ENCODE measurements around the gene CDH3. TPM values are rescaled to one million over a fixed set of nuclear protein-coding genes. Genes with fewer than 3 reads are reported as not detected.

The CDH3 gene
- 2.5 and 3.6 TPM in 2 replicates for total RNA-seq
- long read RNA-seq, result 0 reads

DNA sequence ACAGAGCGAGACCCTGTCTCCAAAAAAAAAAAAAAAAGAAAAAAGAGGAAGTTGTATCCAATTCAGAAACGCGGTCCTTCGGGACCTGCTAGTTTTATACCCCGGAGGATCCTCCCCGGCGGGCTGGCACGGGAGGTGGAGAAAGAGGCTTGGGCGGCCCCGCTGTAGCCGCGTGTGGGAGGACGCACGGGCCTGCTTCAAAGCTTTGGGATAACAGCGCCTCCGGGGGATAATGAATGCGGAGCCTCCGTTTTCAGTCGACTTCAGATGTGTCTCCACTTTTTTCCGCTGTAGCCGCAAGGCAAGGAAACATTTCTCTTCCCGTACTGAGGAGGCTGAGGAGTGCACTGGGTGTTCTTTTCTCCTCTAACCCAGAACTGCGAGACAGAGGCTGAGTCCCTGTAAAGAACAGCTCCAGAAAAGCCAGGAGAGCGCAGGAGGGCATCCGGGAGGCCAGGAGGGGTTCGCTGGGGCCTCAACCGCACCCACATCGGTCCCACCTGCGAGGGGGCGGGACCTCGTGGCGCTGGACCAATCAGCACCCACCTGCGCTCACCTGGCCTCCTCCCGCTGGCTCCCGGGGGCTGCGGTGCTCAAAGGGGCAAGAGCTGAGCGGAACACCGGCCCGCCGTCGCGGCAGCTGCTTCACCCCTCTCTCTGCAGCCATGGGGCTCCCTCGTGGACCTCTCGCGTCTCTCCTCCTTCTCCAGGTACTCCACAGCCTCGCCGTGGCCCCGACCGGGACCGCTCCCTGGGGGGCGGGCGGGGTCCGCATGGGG, at the start of gene CDH3:
Gene CDH3, plus strand, starts transcription at position 596 of the 779 bp plus-strand sequence. Its CDS starts 70 bp downstream, at position 666.
- no peaks in the 10 kb centered on the region for H3K27me3 Mint-ChIP-seq (ENCODE audit: unreplicated experiment)
- H3K4me1 Mint-ChIP-seq (ENCODE audit: unreplicated experiment), result peaks cover 29% of the 10 kb centered on the region
- no peak within 1 kb of the TSS for H3K27ac Mint-ChIP-seq (ENCODE audit: unreplicated experiment)
- no peak for DNase-seq (ENCODE audit: extremely low spot score, unreplicated experiment)
- peak within 1 kb of the TSS; percentile 68 for H3K4me3 Mint-ChIP-seq (ENCODE audit: unreplicated experiment)
- no peak for TF ChIP-seq CTCF (IDR thresholded peaks at IDR 0.05)
- no peaks in the 10 kb centered on the region for H3K36me3 Mint-ChIP-seq (ENCODE audit: unreplicated experiment)
- H3K9me3 Mint-ChIP-seq (ENCODE audit: unreplicated experiment), result no peaks in the 10 kb centered on the region

GRCh38 chr16:68596266-68596665, 48.8 kb upstream of the CDH3 start:
- Mint-ChIP-seq H3K4me1 (ENCODE audit: unreplicated experiment) (no peaks in the 10 kb centered on the region), H3K27me3 (ENCODE audit: unreplicated experiment) (peaks cover 4% of the 10 kb centered on the region)

GRCh38 chr16:68599586-68599985, 45.5 kb upstream of the CDH3 start:
- no peak overlapping the region for H3K27ac Mint-ChIP-seq (ENCODE audit: unreplicated experiment)
- no peaks in the 10 kb centered on the region for H3K4me1 Mint-ChIP-seq (ENCODE audit: unreplicated experiment)
- no peak overlapping the region for H3K4me3 Mint-ChIP-seq (ENCODE audit: unreplicated experiment)
- H3K9me3 Mint-ChIP-seq (ENCODE audit: unreplicated experiment), result no peaks in the 10 kb centered on the region
- TF ChIP-seq CTCF (IDR thresholded peaks at IDR 0.05), result no peak
- no peaks in the 10 kb centered on the region for H3K36me3 Mint-ChIP-seq (ENCODE audit: unreplicated experiment)
- H3K27me3 Mint-ChIP-seq (ENCODE audit: unreplicated experiment), result peaks cover 4% of the 10 kb centered on the region
- DNase-seq (ENCODE audit: extremely low spot score, unreplicated experiment), result no peak

More at GRCh38 chr16:68596266-68596665, 48.8 kb upstream of the CDH3 start:
- DNase-seq (ENCODE audit: extremely low spot score, unreplicated experiment), result no peak
- no peaks in the 10 kb centered on the region for H3K36me3 Mint-ChIP-seq (ENCODE audit: unreplicated experiment)
- H3K9me3 Mint-ChIP-seq (ENCODE audit: unreplicated experiment), result no peaks in the 10 kb centered on the region
- no peak for TF ChIP-seq CTCF (IDR thresholded peaks at IDR 0.05)
- H3K4me3 Mint-ChIP-seq (ENCODE audit: unreplicated experiment), result no peak overlapping the region
- no peak overlapping the region for H3K27ac Mint-ChIP-seq (ENCODE audit: unreplicated experiment)

- Mint-ChIP-seq H3K4me3 (ENCODE audit: unreplicated experiment) (no peak overlapping the region), H3K27ac (ENCODE audit: unreplicated experiment) (no peak overlapping the region), H3K36me3 (ENCODE audit: unreplicated experiment) (no peaks in the 10 kb centered on the region), H3K9me3 (ENCODE audit: unreplicated experiment) (no peaks in the 10 kb centered on the region), H3K27me3 (ENCODE audit: unreplicated experiment) (no peaks in the 10 kb centered on the region), H3K4me1 (ENCODE audit: unreplicated experiment) (no peaks in the 10 kb centered on the region)
- no peak for TF ChIP-seq CTCF (IDR thresholded peaks at IDR 0.05)
- DNase-seq (ENCODE audit: extremely low spot score, unreplicated experiment), result no peak
These were observed 39.4 kb upstream of the CDH3 start for GRCh38 chr16:68605746-68606145.

- Mint-ChIP-seq H3K9me3 (ENCODE audit: unreplicated experiment) (no peaks in the 10 kb centered on the region), H3K27ac (ENCODE audit: unreplicated experiment) (no peak overlapping the region), H3K4me1 (ENCODE audit: unreplicated experiment) (no peaks in the 10 kb centered on the region), H3K36me3 (ENCODE audit: unreplicated experiment) (no peaks in the 10 kb centered on the region), H3K4me3 (ENCODE audit: unreplicated experiment) (no peak overlapping the region), H3K27me3 (ENCODE audit: unreplicated experiment) (no peaks in the 10 kb centered on the region)
- DNase-seq (ENCODE audit: extremely low spot score, unreplicated experiment), result no peak
- no peak for TF ChIP-seq CTCF (IDR thresholded peaks at IDR 0.05)
These were observed 37.7 kb upstream of the CDH3 start for GRCh38 chr16:68607443-68607842.
